Lower lobe of right lung (tissue), 2 donors: ENCODE results near the gene B3GNT3. TPM values are rescaled to one million over a fixed set of nuclear protein-coding genes. Genes with fewer than 3 reads are reported as not detected.
A peak's percentile ranks its signal among the peaks of the same experiment; 100 is the strongest.
"Not testable (repeated sequence)": the region's sequence is repeated elsewhere in the genome, so short reads cannot be mapped to it uniquely, and the experiment has no call there.

Experiments used
- ATAC-seq, 2 donors: fragments of 200-7000 bp; cut with Tn5 transposase; one replicate each; pipeline ENCODE4 v1.9.1; 2020 to 2022; ENCODE audit warnings: mild to moderate bottlenecking in 2 of 2, moderate library complexity in 2 of 2
- DNase-seq: peaks from one replicate; pipeline ENCODE4 v3.0.0-alpha.2; 2020
- H3K27ac ChIP-seq: fragments of 200-600 bp; one replicate; pipeline ENCODE4 v1.8.0; 2022
- H3K27me3 ChIP-seq: fragments of 200-600 bp; one replicate; pipeline ENCODE4 v1.8.0; 2022; ENCODE audit warnings: low read depth
- H3K36me3 ChIP-seq: fragments of 200-600 bp; one replicate; pipeline ENCODE4 v1.8.0; 2022; ENCODE audit warnings: mild to moderate bottlenecking
- H3K4me1 ChIP-seq: fragments of 200-600 bp; one replicate; pipeline ENCODE4 v1.8.0; 2022
- H3K4me3 ChIP-seq: fragments of 200-600 bp; one replicate; pipeline ENCODE4 v1.8.0; 2022; ENCODE audit warnings: mild to moderate bottlenecking
- H3K9me3 ChIP-seq: fragments of 200-600 bp; one replicate; pipeline ENCODE4 v1.8.0; 2022
- CTCF ChIP-seq: fragments of 200-600 bp; IDR thresholded peaks from one replicate; pipeline ENCODE4 v1.8.0; 2022; ENCODE audit warnings: antibody characterized with exemption, mild to moderate bottlenecking
- intact Hi-C: fragments of 100-400 bp; cut with DNase I; formaldehyde crosslinking; loops from one replicate; pipeline ENCODE4 v1.11.0; 2022
- total RNA-seq: library from RNA; stranded (reverse); fragmentation: NEBNext Ultra II Directional; extraction: Animal tissue kit (Norgen Biotek cat#: 25700); gene quantifications from one replicate; pipeline ENCODE4 v1.2.1, GENCODE V29; 2021
- donor health status: DM: no; HTN: yes; CAD: no; lungs with severe emphysema.

B3GNT3 gene
- total RNA-seq, 1 donor from 2014 or later: 1.6 TPM

- Histone ChIP-seq H3K9me3 (no peaks in the 10 kb centered on the region), H3K27ac (no peak overlapping the region), H3K4me3 (no peak overlapping the region), H3K36me3 (no peaks in the 10 kb centered on the region), H3K4me1 (peaks cover 14% of the 10 kb centered on the region), H3K27me3 (no peaks in the 10 kb centered on the region)
- no peak for ATAC-seq
- intact Hi-C loops: loop anchor here (10.0 kb wide), 1 partner anchor 63 kb away; no protein-coding TSS in a partner anchor
- no peak for DNase-seq
- TF ChIP-seq CTCF: no peak
Observed at GRCh38 chr19:17767559-17767958, 27.4 kb upstream of the B3GNT3 start.

- no peaks in the 10 kb centered on the region for H3K9me3 ChIP-seq
- H3K36me3 ChIP-seq: no peaks in the 10 kb centered on the region
- no peak for ATAC-seq
- no peak for TF ChIP-seq CTCF
- no peak overlapping the region for H3K4me3 ChIP-seq
- H3K27me3 ChIP-seq: no peaks in the 10 kb centered on the region
- H3K27ac ChIP-seq: no peak overlapping the region
- H3K4me1 ChIP-seq: peaks cover 9% of the 10 kb centered on the region
- DNase-seq: no peak
- intact Hi-C loops: no loop called here
Observed at GRCh38 chr19:17770613-17771012, 24.3 kb upstream of the B3GNT3 start.

- intact Hi-C loops: no loop called here
- ATAC-seq: no peak
Observed at GRCh38 chr19:17772172-17772571, 22.8 kb upstream of the B3GNT3 start.

GRCh38 chr19:17775245-17775927, 19.6 kb upstream of the B3GNT3 start:
- DNase-seq: no peak
- Histone ChIP-seq H3K4me3 (no peak overlapping the region), H3K27me3 (peaks cover 14% of the 10 kb centered on the region), H3K36me3 (no peaks in the 10 kb centered on the region), H3K27ac (no peak overlapping the region), H3K9me3 (no peaks in the 10 kb centered on the region), H3K4me1 (peaks cover 10% of the 10 kb centered on the region)
- intact Hi-C loops: no loop called here
- peak; percentile 13 to 20 for ATAC-seq
- peak; percentile 43 for TF ChIP-seq CTCF

More at GRCh38 chr19:17772172-17772571, 22.8 kb upstream of the B3GNT3 start:
- Histone ChIP-seq H3K4me3 (no peak overlapping the region), H3K27me3 (no peaks in the 10 kb centered on the region), H3K9me3 (no peaks in the 10 kb centered on the region), H3K36me3 (no peaks in the 10 kb centered on the region), H3K27ac (no peak overlapping the region), H3K4me1 (no peaks in the 10 kb centered on the region)
- DNase-seq: no peak
- TF ChIP-seq CTCF: no peak

GRCh38 chr19:17775991-17776803, 18.7 kb upstream of the B3GNT3 start:
- ATAC-seq: peak; percentile 49 to 50
- Histone ChIP-seq H3K4me3 (no peak overlapping the region), H3K9me3 (no peaks in the 10 kb centered on the region), H3K27ac (no peak overlapping the region), H3K36me3 (no peaks in the 10 kb centered on the region), H3K27me3 (peaks cover 22% of the 10 kb centered on the region), H3K4me1 (peaks cover 10% of the 10 kb centered on the region)
- intact Hi-C loops: no loop called here
- peak; percentile 82 for DNase-seq
- no peak for TF ChIP-seq CTCF

- Histone ChIP-seq H3K27me3 (peaks cover 22% of the 10 kb centered on the region), H3K4me1 (peaks cover 10% of the 10 kb centered on the region)
- H3K9me3 ChIP-seq, ATAC-seq, H3K36me3 ChIP-seq, intact Hi-C loops, DNase-seq, H3K27ac ChIP-seq, H3K4me3 ChIP-seq: not testable (repeated sequence)
Observed at GRCh38 chr19:17777840-17778239, 17.1 kb upstream of the B3GNT3 start.
